Stimulated activated CD8-positive, alpha-beta memory T cell treated with anti-CD3 and anti-CD28 coated beads, Interleukin-7, amount 100 ng/mL, for 4 hours (primary cell): Measurements from ENCODE around the gene NUTM2E.
"Not testable (repeated sequence)": the region's sequence is repeated elsewhere in the genome, so short reads cannot be mapped to it uniquely, and the experiment has no call there.

ENCODE experiments used
- DNase-seq, 2 donors: peaks; one replicate each; pipeline ENCODE4 v3.0.0-alpha.2; 2020; ENCODE audit warnings: low read depth in 2 of 2

Gene NUTM2E

GRCh38 chr10:79862803-79863202, 36.3 kb downstream of the NUTM2E start:
- not testable (repeated sequence) for DNase-seq

DNA sequence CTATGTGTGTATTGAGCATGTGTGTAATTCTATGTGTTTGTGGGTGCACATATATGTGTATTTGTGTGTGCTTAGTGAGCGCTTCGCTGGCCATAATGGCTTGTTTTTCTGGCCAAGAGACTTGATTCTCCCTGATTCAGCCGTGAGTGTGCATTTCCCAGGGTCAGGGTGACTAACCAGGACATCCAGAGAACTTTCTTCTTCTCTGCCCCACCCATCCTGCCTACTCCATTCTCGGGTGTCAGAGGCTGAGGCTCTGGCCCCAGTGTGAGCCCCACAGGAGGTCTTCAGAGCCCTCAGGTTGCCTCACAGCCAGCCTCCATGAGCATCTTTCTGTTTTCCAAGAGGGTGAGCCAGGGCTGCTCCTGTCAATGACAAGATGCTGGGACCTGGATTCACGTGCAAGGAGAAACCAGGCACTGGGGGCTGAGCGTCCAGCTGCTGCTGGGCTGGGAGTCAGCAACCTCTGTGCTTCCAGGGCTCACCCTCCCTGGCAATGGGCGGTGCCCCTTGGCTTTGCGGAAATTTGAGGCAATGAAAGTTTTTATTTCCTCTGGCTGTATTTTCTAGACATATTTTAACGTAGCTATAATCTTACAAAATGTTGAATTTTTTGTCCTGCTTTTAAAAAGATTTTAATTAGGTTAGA, 40.5 kb downstream of the NUTM2E start:
- DNase-seq: not testable (repeated sequence)

DNA sequence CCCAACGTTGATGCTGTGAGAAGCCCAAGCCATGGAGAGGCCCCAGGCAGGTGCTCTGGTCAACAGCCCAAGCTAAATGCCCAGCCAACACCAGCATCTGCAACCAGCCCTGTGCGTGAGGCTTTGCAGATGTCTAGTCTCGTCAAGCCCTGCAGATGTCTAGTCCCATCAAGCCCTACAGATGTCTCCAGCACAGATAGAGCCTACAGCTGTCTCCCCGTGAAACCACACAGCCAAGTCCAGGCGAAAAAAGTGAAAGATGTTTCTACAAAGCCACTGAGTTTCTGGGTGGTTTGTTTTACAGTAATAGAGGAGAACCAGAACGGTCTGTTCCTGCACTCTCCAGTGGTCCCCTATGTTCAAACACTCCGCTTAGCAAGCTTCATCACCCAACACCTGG, 41.5 kb downstream of the NUTM2E start:
- not testable (repeated sequence) for DNase-seq

DNA sequence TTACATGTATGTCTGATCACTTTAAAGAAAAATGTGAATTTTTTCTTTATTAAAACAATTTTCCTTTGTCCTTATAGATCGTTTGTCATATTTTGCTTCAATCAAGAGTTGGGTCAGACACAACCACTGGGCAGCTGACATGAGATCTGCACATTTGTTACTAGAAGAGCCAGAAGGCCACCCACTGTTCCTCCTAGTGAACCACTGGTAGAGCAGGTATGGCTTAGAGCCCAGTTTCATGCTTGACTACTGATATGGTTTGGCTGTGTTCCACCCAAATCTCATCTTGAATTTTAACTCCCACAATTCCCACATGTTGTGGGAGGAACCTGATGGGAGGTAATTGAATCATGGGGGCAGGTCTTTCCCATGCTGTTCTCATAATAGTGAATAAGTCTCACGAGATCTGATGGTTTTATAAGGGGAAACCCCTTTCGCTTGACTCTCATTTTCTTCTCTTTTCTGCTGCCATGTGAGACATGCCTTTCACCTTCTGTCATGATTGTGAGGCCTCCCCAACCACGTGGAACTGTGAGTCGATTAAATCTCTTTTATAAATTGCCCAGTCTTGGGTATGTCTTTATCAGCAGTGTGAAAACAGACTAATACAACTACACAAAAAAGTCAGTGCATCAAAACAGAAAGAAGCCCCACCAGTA, 43.0 kb downstream of the NUTM2E start:
- not testable (repeated sequence) for DNase-seq

DNA sequence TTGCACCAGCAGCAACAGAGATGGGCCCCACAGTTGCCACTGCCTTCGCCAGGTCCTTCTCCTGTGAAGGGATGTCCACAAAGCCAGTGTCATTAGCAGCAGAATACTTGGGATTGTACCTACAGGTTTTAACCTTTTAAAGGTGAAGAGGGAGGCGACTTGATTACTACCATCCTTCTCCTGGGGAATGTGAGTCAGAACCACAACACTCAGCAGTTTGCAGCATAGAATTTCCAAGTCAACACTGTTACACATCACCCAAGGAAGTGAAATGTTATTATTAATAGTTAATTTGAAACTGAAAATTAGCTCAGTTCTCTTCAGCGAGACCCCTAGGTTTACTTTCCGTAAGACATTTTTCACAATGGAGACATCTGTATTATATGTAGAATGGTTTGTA, 45.2 kb downstream of the NUTM2E start:
- DNase-seq: not testable (repeated sequence)
